ENCODE results near the gene FAM135A. TPM values are rescaled to one million over a fixed set of nuclear protein-coding genes. Genes with fewer than 3 reads are reported as not detected.
"Not testable (repeated sequence)": the region's sequence is repeated elsewhere in the genome, so short reads cannot be mapped to it uniquely, and the experiment has no call there.

Gene FAM135A
- total RNA-seq, 1 experiment from 2014 or later = 11.2 TPM

DNA sequence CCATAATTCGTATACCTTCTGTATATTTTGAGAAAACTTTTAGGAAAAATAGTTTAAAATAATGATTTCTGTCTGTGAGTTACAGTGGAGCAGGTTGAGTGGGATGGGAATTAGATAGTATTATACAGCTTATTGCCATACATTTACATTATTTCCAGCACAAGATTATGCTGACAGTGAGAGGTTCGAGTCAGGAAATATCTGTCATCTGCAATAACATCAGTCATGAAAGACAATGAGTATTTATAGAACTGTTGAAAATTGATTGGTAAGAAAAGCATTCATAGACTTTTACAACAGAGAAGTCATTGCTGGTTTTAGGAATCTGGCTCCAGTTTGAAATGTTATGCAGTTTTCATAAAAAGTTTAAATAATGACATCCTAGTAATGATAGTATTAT lies 45.9 kb downstream of the FAM135A start:
- TF ChIP-seq, protein P1, sequence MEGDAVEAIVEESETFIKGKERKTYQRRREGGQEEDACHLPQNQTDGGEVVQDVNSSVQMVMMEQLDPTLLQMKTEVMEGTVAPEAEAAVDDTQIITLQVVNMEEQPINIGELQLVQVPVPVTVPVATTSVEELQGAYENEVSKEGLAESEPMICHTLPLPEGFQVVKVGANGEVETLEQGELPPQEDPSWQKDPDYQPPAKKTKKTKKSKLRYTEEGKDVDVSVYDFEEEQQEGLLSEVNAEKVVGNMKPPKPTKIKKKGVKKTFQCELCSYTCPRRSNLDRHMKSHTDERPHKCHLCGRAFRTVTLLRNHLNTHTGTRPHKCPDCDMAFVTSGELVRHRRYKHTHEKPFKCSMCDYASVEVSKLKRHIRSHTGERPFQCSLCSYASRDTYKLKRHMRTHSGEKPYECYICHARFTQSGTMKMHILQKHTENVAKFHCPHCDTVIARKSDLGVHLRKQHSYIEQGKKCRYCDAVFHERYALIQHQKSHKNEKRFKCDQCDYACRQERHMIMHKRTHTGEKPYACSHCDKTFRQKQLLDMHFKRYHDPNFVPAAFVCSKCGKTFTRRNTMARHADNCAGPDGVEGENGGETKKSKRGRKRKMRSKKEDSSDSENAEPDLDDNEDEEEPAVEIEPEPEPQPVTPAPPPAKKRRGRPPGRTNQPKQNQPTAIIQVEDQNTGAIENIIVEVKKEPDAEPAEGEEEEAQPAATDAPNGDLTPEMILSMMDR (conservative IDR thresholded peaks at IDR 0.05; ENCODE audit: low read depth, low read length) = no peak
- no peak for TF ChIP-seq EZH2 (IDR thresholded peaks at IDR 0.05; ENCODE audit: borderline replicate concordance, low read depth, low read length, poor library complexity, severe bottlenecking)
- BruUV-seq (replicated peaks) = no TSS peak
- POLR2A ChIA-PET (ENCODE audit: low non-redundant PET) = no interaction called here
- Histone ChIP-seq H3K27me3 (replicated peaks; ENCODE audit: insufficient read depth, low read depth, low read length, poor library complexity) (no peaks in the 10 kb centered on the region), H3K4me3 (ENCODE audit: low read depth, low read length, poor library complexity, severe bottlenecking) (no peak overlapping the region), H3K36me3 (ENCODE audit: insufficient read depth, low read length, poor library complexity, severe bottlenecking) (no peaks in the 10 kb centered on the region), H3K4me1 (ENCODE audit: insufficient read depth, low read length, poor library complexity, severe bottlenecking) (no peaks in the 10 kb centered on the region), H3K9me3 (ENCODE audit: low read depth, low read length, poor library complexity, severe bottlenecking) (no peaks in the 10 kb centered on the region), H3K27ac (ENCODE audit: low read depth, low read length, poor library complexity, severe bottlenecking) (no peak overlapping the region)
- no peak for DNase-seq (ENCODE audit: low spot score)
- intact Hi-C loops (cut with micrococcal nuclease; ENCODE audit: unreplicated experiment) = no loop called here
- CTCF ChIA-PET = no interaction called here

DNA sequence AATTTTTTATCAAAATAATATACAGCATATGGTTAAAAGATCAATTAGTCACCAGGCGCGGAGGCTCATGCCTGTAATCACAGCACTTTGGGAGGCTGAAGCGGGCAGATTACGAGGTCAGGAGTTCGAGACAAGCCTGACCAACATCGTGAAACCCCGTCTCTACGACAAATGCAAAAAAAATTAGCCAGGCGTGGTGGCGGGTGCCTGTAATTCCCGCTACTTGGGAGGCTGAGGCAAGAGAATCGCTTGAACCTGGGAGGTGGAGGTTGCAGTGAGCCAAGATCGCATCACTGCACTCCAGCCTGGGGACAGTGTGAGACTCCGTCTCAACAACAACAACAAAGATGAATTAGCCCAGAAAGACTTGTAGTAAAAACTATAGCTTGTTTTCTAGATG lies 46.4 kb downstream of the FAM135A start:
- H3K36me3 ChIP-seq (ENCODE audit: insufficient read depth, low read length, poor library complexity, severe bottlenecking); POLR2A ChIA-PET (ENCODE audit: low non-redundant PET); H3K9me3 ChIP-seq (ENCODE audit: low read depth, low read length, poor library complexity, severe bottlenecking); H3K27me3 ChIP-seq (replicated peaks; ENCODE audit: insufficient read depth, low read depth, low read length, poor library complexity); CTCF ChIA-PET; H3K4me1 ChIP-seq (ENCODE audit: insufficient read depth, low read length, poor library complexity, severe bottlenecking); H3K27ac ChIP-seq (ENCODE audit: low read depth, low read length, poor library complexity, severe bottlenecking); BruUV-seq (replicated peaks); H3K4me3 ChIP-seq (ENCODE audit: low read depth, low read length, poor library complexity, severe bottlenecking); DNase-seq (ENCODE audit: low spot score); intact Hi-C loops (cut with micrococcal nuclease; ENCODE audit: unreplicated experiment): not testable (repeated sequence)

DNA sequence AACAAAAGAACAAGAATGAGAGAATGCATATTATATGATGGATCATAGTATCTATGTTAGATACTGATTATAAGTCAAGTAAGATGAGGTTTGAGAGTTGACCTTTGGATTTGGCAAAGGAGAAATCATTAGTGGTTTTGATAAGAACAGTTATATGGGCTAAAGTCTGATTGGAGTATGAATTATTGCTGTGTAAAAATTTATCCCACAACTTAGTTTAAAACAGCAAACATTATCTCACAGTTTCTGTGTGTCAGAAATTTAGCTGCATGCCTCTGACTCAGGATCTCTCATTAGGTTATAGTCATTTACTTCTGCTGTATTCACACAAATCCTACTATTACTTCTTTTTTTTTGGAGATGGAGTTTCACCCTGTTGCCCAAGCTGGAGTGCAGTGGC lies 56.7 kb downstream of the FAM135A start:
- ChIA-PET CTCF (no interaction called here), POLR2A (ENCODE audit: low non-redundant PET) (no interaction called here)
- no peaks in the 10 kb centered on the region for H3K9me3 ChIP-seq (ENCODE audit: low read depth, low read length, poor library complexity, severe bottlenecking)
- TF ChIP-seq, protein P1 (conservative IDR thresholded peaks at IDR 0.05; ENCODE audit: low read depth, low read length) = no peak
- TF ChIP-seq EZH2 (IDR thresholded peaks at IDR 0.05; ENCODE audit: borderline replicate concordance, low read depth, low read length, poor library complexity, severe bottlenecking) = no peak
- intact Hi-C loops (cut with micrococcal nuclease; ENCODE audit: unreplicated experiment) = no loop called here
- DNase-seq (ENCODE audit: low spot score) = no peak
- peaks cover 8% of the 10 kb centered on the region for H3K4me1 ChIP-seq (ENCODE audit: insufficient read depth, low read length, poor library complexity, severe bottlenecking)
- H3K36me3 ChIP-seq (ENCODE audit: insufficient read depth, low read length, poor library complexity, severe bottlenecking) = no peaks in the 10 kb centered on the region
- no TSS peak for BruUV-seq (replicated peaks)
- H3K27ac ChIP-seq (ENCODE audit: low read depth, low read length, poor library complexity, severe bottlenecking) = no peak overlapping the region
- no peaks in the 10 kb centered on the region for H3K27me3 ChIP-seq (replicated peaks; ENCODE audit: insufficient read depth, low read depth, low read length, poor library complexity)
- H3K4me3 ChIP-seq (ENCODE audit: low read depth, low read length, poor library complexity, severe bottlenecking) = no peak overlapping the region

DNA sequence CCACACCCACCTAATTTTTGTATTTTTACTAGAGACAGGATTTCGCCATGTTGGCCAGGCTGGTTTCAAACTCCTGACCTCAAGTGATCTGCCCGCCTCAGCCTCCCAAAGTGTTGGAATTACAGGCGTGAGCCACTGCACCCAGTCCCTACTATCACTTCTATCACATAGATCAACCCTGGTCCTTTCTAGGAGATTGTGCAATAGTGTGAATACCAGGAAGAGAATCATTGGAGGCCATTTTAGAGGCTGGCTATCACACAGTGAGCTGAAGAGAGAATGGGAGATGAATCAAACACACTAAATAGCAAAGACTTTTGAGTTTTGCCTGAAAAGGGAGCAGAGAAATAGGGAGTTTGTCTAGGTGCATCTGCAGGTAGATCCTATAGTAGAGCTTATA lies 57.2 kb downstream of the FAM135A start:
- BruUV-seq (replicated peaks); H3K27me3 ChIP-seq (replicated peaks; ENCODE audit: insufficient read depth, low read depth, low read length, poor library complexity); H3K36me3 ChIP-seq (ENCODE audit: insufficient read depth, low read length, poor library complexity, severe bottlenecking); H3K4me3 ChIP-seq (ENCODE audit: low read depth, low read length, poor library complexity, severe bottlenecking); H3K27ac ChIP-seq (ENCODE audit: low read depth, low read length, poor library complexity, severe bottlenecking); CTCF ChIA-PET; DNase-seq (ENCODE audit: low spot score); intact Hi-C loops (cut with micrococcal nuclease; ENCODE audit: unreplicated experiment); POLR2A ChIA-PET (ENCODE audit: low non-redundant PET); H3K9me3 ChIP-seq (ENCODE audit: low read depth, low read length, poor library complexity, severe bottlenecking); H3K4me1 ChIP-seq (ENCODE audit: insufficient read depth, low read length, poor library complexity, severe bottlenecking): not testable (repeated sequence)
